Spinal cord (tissue), 10 donors: ENCODE measurements around the gene HPS3. TPM values are rescaled to one million over a fixed set of nuclear protein-coding genes. Genes with fewer than 3 reads are reported as not detected.
A peak's percentile ranks its signal among the peaks of the same experiment; 100 is the strongest.

Source experiments
- DNase-seq, 6 donors: peaks; one replicate each; pipeline versions ENCODE4 v3.0.0 to v3.0.0-alpha.2; 2013 to 2015; ENCODE audit warnings: low spot score in 6 of 6, low read depth in 4 of 6
- H3K27ac ChIP-seq: one replicate; pipeline ENCODE4 v1.5.1; 2013; ENCODE audit warnings: low read depth, low read length, control low read depth
- H3K27me3 ChIP-seq: one replicate; pipeline ENCODE4 v1.6.1; 2013; ENCODE audit warnings: low read length; ENCODE audit not compliant: control insufficient read depth, insufficient read depth
- H3K36me3 ChIP-seq: one replicate; pipeline ENCODE4 v1.6.1; 2013; ENCODE audit warnings: low read length; ENCODE audit not compliant: control insufficient read depth, insufficient read depth
- H3K4me1 ChIP-seq: one replicate; pipeline ENCODE4 v1.6.1; 2013; ENCODE audit warnings: low read length; ENCODE audit not compliant: control insufficient read depth, insufficient read depth
- H3K4me3 ChIP-seq: one replicate; pipeline ENCODE4 v1.5.1; 2013; ENCODE audit warnings: low read depth, low read length, control low read depth
- H3K9me3 ChIP-seq: one replicate; pipeline ENCODE4 v1.6.1; 2013; ENCODE audit warnings: low read length; ENCODE audit not compliant: control insufficient read depth, insufficient read depth
- WGBS: methylation state at CpG from one replicate; pipeline ENCODE4 v1.1.5; 2013; ENCODE audit warnings: missing lambda C conversion rate; ENCODE audit not compliant: insufficient coverage; 5-methylcytosine and 5-hydroxymethylcytosine counted together
- long read RNA-seq, 4 donors: transcript quantifications; one replicate each; lab custom pipeline, GENCODE V29; 2026
- polyA plus RNA-seq, 2 donors: library from polyadenylated mRNA; unstranded; fragments of 120-200 nt; gene quantifications; one replicate each; pipeline ENCODE4 v1.2.1, GENCODE V29; 2013; ENCODE audit not compliant: insufficient read length in 2 of 2
- total RNA-seq, 2 donors: library from RNA; depleted of rRNA in 1 of 2; stranded (reverse); fragments of 120-200 nt in 1 of 2; fragments of >200 nt in 1 of 2; gene quantifications; one replicate each; pipeline versions ENCODE4 v1.2.3 to v1.2.4, GENCODE V29; 2013 to 2014
- donor health status: healthy.

Gene HPS3
- total RNA-seq (10 to 100 TPM; 22.9 to 28.1 TPM), polyA plus RNA-seq (10 to 100 TPM; 21.6 to 28.5 TPM)
- long read RNA-seq, donor 1, full-length matches to known transcripts: 3 of 3 reads
- long read RNA-seq, donor 1, partial matches to known transcripts: 0 of 3 reads
- long read RNA-seq, donor 1, other reads (novel, unspliced or antisense): 0 of 3 reads
- long read RNA-seq, donor 2: 0 reads
- long read RNA-seq, donor 3: 0 reads
- long read RNA-seq, donor 4, full-length matches to known transcripts: 3 of 8 reads
- long read RNA-seq, donor 4, partial matches to known transcripts: 5 of 8 reads
- long read RNA-seq, donor 4, other reads (novel, unspliced or antisense): 0 of 8 reads

- H3K4me3 ChIP-seq: peak within 1 kb of the TSS; percentile 82
- peaks cover 8% of the 10 kb centered on the region for H3K4me1 ChIP-seq
- no peaks in the 10 kb centered on the region for H3K9me3 ChIP-seq
- no peaks in the 10 kb centered on the region for H3K36me3 ChIP-seq
- peak within 1 kb of the TSS; percentile 81 for H3K27ac ChIP-seq
- peak; percentile 74 to 97 (median 82) for DNase-seq
- no peaks in the 10 kb centered on the region for H3K27me3 ChIP-seq
- under 1% methylated on average over 84 of the region's 84 CpGs for WGBS
Observed at GRCh38 chr3:149129326-149130205, at the start of gene HPS3. TSS of gene HPS3 (plus strand) at chr3:149129638. CDS start at chr3:149129724, 86 bp downstream.

GRCh38 chr3:149080011-149080698 is 49.3 kb upstream of the HPS3 start:
- Histone ChIP-seq H3K9me3 (no peaks in the 10 kb centered on the region), H3K27ac (no peak overlapping the region), H3K4me1 (peaks cover 3% of the 10 kb centered on the region), H3K4me3 (no peak overlapping the region), H3K27me3 (no peaks in the 10 kb centered on the region), H3K36me3 (peaks cover 20% of the 10 kb centered on the region)
- WGBS: no CpG with 5 or more reads among the region's 3 CpGs
- DNase-seq: no peak

- Histone ChIP-seq H3K9me3 (no peaks in the 10 kb centered on the region), H3K27me3 (no peaks in the 10 kb centered on the region), H3K36me3 (peaks cover 18% of the 10 kb centered on the region), H3K4me1 (peaks cover 8% of the 10 kb centered on the region), H3K4me3 (no peak overlapping the region), H3K27ac (no peak overlapping the region)
- no CpG with 5 or more reads among the region's 2 CpGs for WGBS
- DNase-seq: no peak
Observed at GRCh38 chr3:149080699-149081091, 48.7 kb upstream of the HPS3 start.

GRCh38 chr3:149081772-149082171 is 47.7 kb upstream of the HPS3 start:
- no peak for DNase-seq
- Histone ChIP-seq H3K36me3 (peaks cover 18% of the 10 kb centered on the region), H3K4me3 (no peak overlapping the region), H3K27ac (no peak overlapping the region), H3K9me3 (no peaks in the 10 kb centered on the region), H3K27me3 (no peaks in the 10 kb centered on the region), H3K4me1 (peaks cover 12% of the 10 kb centered on the region)
- no CpG with 5 or more reads among the region's 1 CpG for WGBS

- Histone ChIP-seq H3K9me3 (no peaks in the 10 kb centered on the region), H3K4me1 (peaks cover 16% of the 10 kb centered on the region), H3K27me3 (no peaks in the 10 kb centered on the region), H3K36me3 (peaks cover 10% of the 10 kb centered on the region), H3K27ac (peak overlapping the region; percentile 92), H3K4me3 (peak overlapping the region; percentile 97)
- WGBS: 0% methylated on average over 16 of the region's 21 CpGs
- DNase-seq: peak in 2 of 6 donors; percentile 80 to 85
Observed at GRCh38 chr3:149085828-149086231, 43.6 kb upstream of the HPS3 start.

- Histone ChIP-seq H3K4me1 (peaks cover 16% of the 10 kb centered on the region), H3K9me3 (no peaks in the 10 kb centered on the region), H3K27ac (peak within 1 kb of the TSS; percentile 92), H3K4me3 (peak within 1 kb of the TSS; percentile 97), H3K36me3 (peaks cover 10% of the 10 kb centered on the region), H3K27me3 (no peaks in the 10 kb centered on the region)
- 2% methylated on average over 53 of the region's 57 CpGs for WGBS
- peak; percentile 95 to 99 (median 97) for DNase-seq
Observed at GRCh38 chr3:149086232-149086988, 43.0 kb upstream of the HPS3 start, which contains the start of gene HLTF. TSS of gene HLTF (minus strand) at chr3:149086533. CDS start at chr3:149086336, 197 bp downstream.

- Histone ChIP-seq H3K27ac (no peak overlapping the region), H3K4me3 (no peak overlapping the region)
Observed at GRCh38 chr3:149087208-149087607, 42.2 kb upstream of the HPS3 start.

GRCh38 chr3:149089395-149089794 is 40.0 kb upstream of the HPS3 start:
- no peak overlapping the region for H3K27ac ChIP-seq
- WGBS: 85% methylated on average over 3 of the region's 3 CpGs
- no peaks in the 10 kb centered on the region for H3K36me3 ChIP-seq
- H3K4me3 ChIP-seq: no peak overlapping the region
- no peaks in the 10 kb centered on the region for H3K9me3 ChIP-seq
- no peaks in the 10 kb centered on the region for H3K27me3 ChIP-seq
- H3K4me1 ChIP-seq: peaks cover 16% of the 10 kb centered on the region
- DNase-seq: no peak

More at GRCh38 chr3:149087208-149087607, 42.2 kb upstream of the HPS3 start:
- Histone ChIP-seq H3K27me3 (no peaks in the 10 kb centered on the region), H3K36me3 (peaks cover 9% of the 10 kb centered on the region), H3K4me1 (peaks cover 16% of the 10 kb centered on the region), H3K9me3 (no peaks in the 10 kb centered on the region)
- DNase-seq: peak in 1 of 6 donors; percentile 2
- WGBS: 97% methylated on average over 14 of the region's 15 CpGs

- WGBS: no CpG with 5 or more reads among the region's 1 CpG
- H3K27ac ChIP-seq: no peak overlapping the region
- H3K9me3 ChIP-seq: no peaks in the 10 kb centered on the region
- H3K27me3 ChIP-seq: no peaks in the 10 kb centered on the region
- H3K4me1 ChIP-seq: peaks cover 10% of the 10 kb centered on the region
- no peak overlapping the region for H3K4me3 ChIP-seq
- no peaks in the 10 kb centered on the region for H3K36me3 ChIP-seq
- no peak for DNase-seq
Observed at GRCh38 chr3:149090461-149090860, 39.0 kb upstream of the HPS3 start.
